ENCODE measurements around the gene NR1D2. TPM values are rescaled to one million over a fixed set of nuclear protein-coding genes. Genes with fewer than 3 reads are reported as not detected.

The NR1D2 gene
- total and polyA plus RNA-seq, 12 donors: 2.8 to 54.7 (median 33.1) TPM

- Histone ChIP-seq H3K27me3 (no peaks in the 10 kb centered on the region), H3K27ac (peak overlapping the region in 8 of 10 donors; percentile 1 to 100 (median 30)), H3K4me3 (peak overlapping the region in 5 of 10 donors; percentile 3 to 31 (median 19)), H3K9me3 (no peaks in the 10 kb centered on the region), H3K4me1 (peaks cover 23 to 92% (median 84%) of the 10 kb centered on the region in 9 donors), H3K36me3 (peaks cover 0 to 14% (median 0%) of the 10 kb centered on the region in 9 donors)
- intact Hi-C loops (cut with DNase I): no loop called here
- no peak for TF ChIP-seq CTCF (IDR thresholded peaks at IDR 0.05)
- DNase-seq (no peak), ATAC-seq (no peak)
Measured at GRCh38 chr3:23950293-23950692, 5.2 kb downstream of the NR1D2 start.

- H3K36me3 ChIP-seq: peaks cover 0 to 32% (median under 1%) of the 10 kb centered on the region in 9 donors
- no peak overlapping the region for H3K27ac ChIP-seq
- 72 to 76% methylated on average over 4 of the region's 4 CpGs for WGBS, 2 donors
- DNase-seq (no peak), ATAC-seq (no peak)
- TF ChIP-seq CTCF (IDR thresholded peaks at IDR 0.05): no peak
- H3K4me3 ChIP-seq: no peak overlapping the region
- peaks cover 16 to 90% (median 74%) of the 10 kb centered on the region in 9 donors for H3K4me1 ChIP-seq
- no peaks in the 10 kb centered on the region for H3K27me3 ChIP-seq
- intact Hi-C loops (cut with DNase I): no loop called here
- no peaks in the 10 kb centered on the region for H3K9me3 ChIP-seq
Measured at GRCh38 chr3:23952646-23953045, 7.6 kb downstream of the NR1D2 start.

GRCh38 chr3:23953523-23953922 lies 8.4 kb downstream of the NR1D2 start:
- H3K36me3 ChIP-seq: peaks cover 0 to 41% (median 3%) of the 10 kb centered on the region in 9 donors
- H3K4me3 ChIP-seq: no peak overlapping the region
- H3K4me1 ChIP-seq: peaks cover 14 to 82% (median 66%) of the 10 kb centered on the region in 9 donors
- no peaks in the 10 kb centered on the region for H3K27me3 ChIP-seq
- no peaks in the 10 kb centered on the region for H3K9me3 ChIP-seq
- DNase-seq (no peak), ATAC-seq (no peak)
- TF ChIP-seq CTCF (IDR thresholded peaks at IDR 0.05): no peak
- H3K27ac ChIP-seq: no peak overlapping the region
- intact Hi-C loops (cut with DNase I): no loop called here
- 22 to 42% methylated on average over 1 of the region's 1 CpG for WGBS, 2 donors

DNA sequence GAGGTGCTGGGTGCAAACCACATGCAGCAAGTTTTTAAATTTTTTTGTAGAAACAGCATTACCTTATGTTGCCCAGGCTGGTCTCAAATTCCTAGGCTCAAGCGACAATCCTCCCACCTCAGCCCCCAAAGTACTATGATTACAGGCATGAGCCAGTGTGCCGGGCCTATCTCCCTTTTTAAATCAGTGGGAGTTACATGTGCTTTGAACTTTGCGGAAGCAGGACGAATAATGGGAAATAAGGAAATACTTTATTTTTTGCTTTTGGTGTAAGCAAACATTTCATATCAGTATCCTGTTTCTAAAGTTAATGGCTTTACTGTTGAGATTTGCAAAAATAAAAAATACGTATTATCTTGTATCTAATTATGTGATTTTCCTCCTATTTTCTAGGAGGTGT lies 9.1 kb downstream of the NR1D2 start:
- DNase-seq: no peak
- intact Hi-C loops (cut with DNase I): no loop called here
- WGBS, 2 donors: 59 to 64% methylated on average over 5 of the region's 5 CpGs
- ATAC-seq: no peak
- H3K27me3 ChIP-seq: no peaks in the 10 kb centered on the region
- peaks cover 8 to 76% (median 59%) of the 10 kb centered on the region in 9 donors for H3K4me1 ChIP-seq
- H3K36me3 ChIP-seq: peaks cover 0 to 47% (median 3%) of the 10 kb centered on the region in 9 donors
- no peak for TF ChIP-seq CTCF (IDR thresholded peaks at IDR 0.05)
- no peak overlapping the region for H3K27ac ChIP-seq
- no peak overlapping the region for H3K4me3 ChIP-seq
- H3K9me3 ChIP-seq: no peaks in the 10 kb centered on the region
